Measurements from ENCODE around the gene LHFPL3.

DNA sequence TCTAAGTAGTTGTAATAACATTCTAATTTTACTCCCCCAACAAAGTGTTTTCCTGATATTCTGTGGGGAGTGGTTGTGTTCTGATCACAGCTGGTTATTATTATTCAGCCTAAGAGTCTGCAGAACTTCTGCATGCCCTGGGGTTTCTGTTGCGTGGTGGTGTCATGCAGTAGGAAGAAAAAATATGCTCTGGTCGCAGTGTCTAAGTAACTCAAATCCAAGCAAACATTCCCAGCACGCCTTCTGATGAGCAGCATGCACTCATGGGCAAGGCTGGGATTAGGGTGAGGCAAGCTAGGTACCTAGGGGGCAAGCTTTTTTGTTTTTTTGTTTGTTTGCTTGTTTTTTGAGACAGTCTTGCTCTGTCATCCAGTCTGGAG, 572.8 kb downstream of the LHFPL3 start:
- TF ChIP-seq, protein P1, sequence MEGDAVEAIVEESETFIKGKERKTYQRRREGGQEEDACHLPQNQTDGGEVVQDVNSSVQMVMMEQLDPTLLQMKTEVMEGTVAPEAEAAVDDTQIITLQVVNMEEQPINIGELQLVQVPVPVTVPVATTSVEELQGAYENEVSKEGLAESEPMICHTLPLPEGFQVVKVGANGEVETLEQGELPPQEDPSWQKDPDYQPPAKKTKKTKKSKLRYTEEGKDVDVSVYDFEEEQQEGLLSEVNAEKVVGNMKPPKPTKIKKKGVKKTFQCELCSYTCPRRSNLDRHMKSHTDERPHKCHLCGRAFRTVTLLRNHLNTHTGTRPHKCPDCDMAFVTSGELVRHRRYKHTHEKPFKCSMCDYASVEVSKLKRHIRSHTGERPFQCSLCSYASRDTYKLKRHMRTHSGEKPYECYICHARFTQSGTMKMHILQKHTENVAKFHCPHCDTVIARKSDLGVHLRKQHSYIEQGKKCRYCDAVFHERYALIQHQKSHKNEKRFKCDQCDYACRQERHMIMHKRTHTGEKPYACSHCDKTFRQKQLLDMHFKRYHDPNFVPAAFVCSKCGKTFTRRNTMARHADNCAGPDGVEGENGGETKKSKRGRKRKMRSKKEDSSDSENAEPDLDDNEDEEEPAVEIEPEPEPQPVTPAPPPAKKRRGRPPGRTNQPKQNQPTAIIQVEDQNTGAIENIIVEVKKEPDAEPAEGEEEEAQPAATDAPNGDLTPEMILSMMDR (IDR thresholded peaks at IDR 0.05; ENCODE audit: low read length), result no peak
- TF ChIP-seq EZH2 (IDR thresholded peaks at IDR 0.05; ENCODE audit: borderline replicate concordance, low read length), result no peak

Measured in OCI-LY1 (cell line).